ENCODE measurements around the gene CAV2. TPM values are rescaled to one million over a fixed set of nuclear protein-coding genes. Genes with fewer than 3 reads are reported as not detected.

CAV2 gene
- total RNA-seq, 6 experiments from 2014 or later = 157 to 229 (median 186) TPM

DNA sequence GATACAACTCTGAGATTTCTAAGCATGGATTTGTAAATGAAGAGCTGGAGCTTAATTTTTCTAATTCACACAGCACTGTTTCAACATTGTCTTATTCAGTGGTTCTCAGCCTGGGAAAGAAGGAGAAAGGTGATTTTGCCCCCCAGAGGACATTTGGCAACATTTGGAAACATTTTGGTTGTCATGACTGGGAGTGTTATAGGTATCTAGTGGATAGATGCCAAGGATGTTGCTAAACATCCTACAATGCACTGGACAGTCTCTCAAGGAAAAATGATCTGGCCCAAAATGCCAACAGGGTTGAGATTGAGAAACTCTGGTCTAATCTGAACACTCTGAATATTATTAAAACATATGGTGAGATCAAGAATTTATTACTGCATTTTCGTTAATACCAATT, 3.8 kb upstream of the CAV2 start:
- no peak overlapping the region for H3K4me3 Mint-ChIP-seq
- 0 out of 2 replicates have a peak, but pooled peaks cover 3% of the 10 kb centered on the region for H3K27me3 Mint-ChIP-seq (ENCODE audit: insufficient read depth)
- peaks cover 58% of the 10 kb centered on the region for H3K4me1 Mint-ChIP-seq (ENCODE audit: low read depth)
- peak overlapping the region; percentile 47 for H3K27ac Mint-ChIP-seq
- TF ChIP-seq, protein P1, sequence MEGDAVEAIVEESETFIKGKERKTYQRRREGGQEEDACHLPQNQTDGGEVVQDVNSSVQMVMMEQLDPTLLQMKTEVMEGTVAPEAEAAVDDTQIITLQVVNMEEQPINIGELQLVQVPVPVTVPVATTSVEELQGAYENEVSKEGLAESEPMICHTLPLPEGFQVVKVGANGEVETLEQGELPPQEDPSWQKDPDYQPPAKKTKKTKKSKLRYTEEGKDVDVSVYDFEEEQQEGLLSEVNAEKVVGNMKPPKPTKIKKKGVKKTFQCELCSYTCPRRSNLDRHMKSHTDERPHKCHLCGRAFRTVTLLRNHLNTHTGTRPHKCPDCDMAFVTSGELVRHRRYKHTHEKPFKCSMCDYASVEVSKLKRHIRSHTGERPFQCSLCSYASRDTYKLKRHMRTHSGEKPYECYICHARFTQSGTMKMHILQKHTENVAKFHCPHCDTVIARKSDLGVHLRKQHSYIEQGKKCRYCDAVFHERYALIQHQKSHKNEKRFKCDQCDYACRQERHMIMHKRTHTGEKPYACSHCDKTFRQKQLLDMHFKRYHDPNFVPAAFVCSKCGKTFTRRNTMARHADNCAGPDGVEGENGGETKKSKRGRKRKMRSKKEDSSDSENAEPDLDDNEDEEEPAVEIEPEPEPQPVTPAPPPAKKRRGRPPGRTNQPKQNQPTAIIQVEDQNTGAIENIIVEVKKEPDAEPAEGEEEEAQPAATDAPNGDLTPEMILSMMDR (IDR thresholded peaks at IDR 0.05) = no peak
- peaks cover 8% of the 10 kb centered on the region for H3K36me3 Mint-ChIP-seq (ENCODE audit: low read depth)
- H3K9me3 Mint-ChIP-seq = no peaks in the 10 kb centered on the region
- no peak for DNase-seq

DNA sequence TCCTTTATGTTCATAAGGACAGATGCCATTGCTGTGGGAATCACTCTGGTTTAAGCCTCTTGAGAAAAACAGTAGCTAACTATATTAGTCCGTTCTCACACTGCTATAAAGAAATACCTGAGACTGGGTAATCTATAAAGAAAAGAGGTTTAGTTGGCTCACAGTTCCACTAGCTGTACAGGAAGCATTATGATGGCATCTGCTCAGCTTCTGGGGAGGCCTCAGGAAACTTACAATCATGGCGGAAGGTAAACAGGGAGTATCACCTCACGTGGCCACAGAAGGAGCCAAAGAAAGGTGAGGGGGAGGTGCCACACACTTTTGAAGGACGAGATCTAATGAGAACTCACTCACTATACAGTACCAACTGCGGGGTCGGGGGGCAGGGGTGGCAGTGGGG, 2.9 kb upstream of the CAV2 start:
- H3K36me3 Mint-ChIP-seq (ENCODE audit: low read depth) = peaks cover 17% of the 10 kb centered on the region
- no peak overlapping the region for H3K27ac Mint-ChIP-seq
- no peaks in the 10 kb centered on the region for H3K9me3 Mint-ChIP-seq
- TF ChIP-seq, protein P1 (IDR thresholded peaks at IDR 0.05) = no peak
- H3K27me3 Mint-ChIP-seq (ENCODE audit: insufficient read depth) = 0 out of 2 replicates have a peak, but pooled peaks cover 3% of the 10 kb centered on the region
- peaks cover 56% of the 10 kb centered on the region for H3K4me1 Mint-ChIP-seq (ENCODE audit: low read depth)
- DNase-seq = no peak
- no peak overlapping the region for H3K4me3 Mint-ChIP-seq

GRCh38 chr7:116497708-116498107, 1.8 kb upstream of the CAV2 start:
- 0 out of 2 replicates have a peak, but pooled peaks cover 3% of the 10 kb centered on the region for H3K27me3 Mint-ChIP-seq (ENCODE audit: insufficient read depth)
- no peaks in the 10 kb centered on the region for H3K9me3 Mint-ChIP-seq
- peaks cover 27% of the 10 kb centered on the region for H3K36me3 Mint-ChIP-seq (ENCODE audit: low read depth)
- no peak for DNase-seq
- TF ChIP-seq, protein P1 (IDR thresholded peaks at IDR 0.05) = no peak
- peak overlapping the region; percentile 81 for H3K27ac Mint-ChIP-seq
- H3K4me3 Mint-ChIP-seq = peak overlapping the region; percentile 9; the same call in 1 of the 2 replicates
- H3K4me1 Mint-ChIP-seq (ENCODE audit: low read depth) = peaks cover 56% of the 10 kb centered on the region

DNA sequence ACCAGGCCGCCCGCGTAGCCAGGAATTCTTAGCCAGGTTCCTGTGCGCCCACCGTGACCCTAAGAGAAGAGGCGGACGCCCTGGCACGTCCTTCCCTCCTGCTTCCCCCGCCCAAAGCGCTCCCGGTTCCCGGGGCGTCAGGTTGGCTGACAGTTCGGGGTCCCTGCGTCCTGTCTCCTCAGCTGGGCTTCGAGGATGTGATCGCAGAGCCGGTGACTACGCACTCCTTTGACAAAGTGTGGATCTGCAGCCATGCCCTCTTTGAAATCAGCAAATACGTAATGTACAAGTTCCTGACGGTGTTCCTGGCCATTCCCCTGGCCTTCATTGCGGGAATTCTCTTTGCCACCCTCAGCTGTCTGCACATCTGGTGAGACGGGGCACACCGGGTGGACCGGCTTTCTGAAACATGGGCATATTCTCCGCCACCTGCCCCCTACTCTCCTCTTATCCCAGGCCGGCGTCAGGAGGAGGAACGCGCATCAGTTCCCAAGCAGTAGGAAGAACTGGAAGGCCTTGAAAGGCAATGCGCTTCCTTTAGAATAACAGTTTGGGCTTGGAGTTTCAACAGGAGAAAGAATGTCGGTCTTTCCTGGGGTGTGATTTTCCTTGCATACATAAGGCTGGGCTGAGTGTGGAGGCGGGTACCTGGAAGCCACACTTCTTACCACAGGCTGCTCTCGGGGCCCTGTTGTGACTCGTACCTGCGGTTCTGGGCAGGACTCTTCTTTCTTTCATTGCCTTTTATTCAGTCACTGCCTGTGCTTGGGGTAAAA, 728 bp downstream of the CAV2 start:
- peaks cover 37% of the 10 kb centered on the region for H3K36me3 Mint-ChIP-seq (ENCODE audit: low read depth)
- H3K27ac Mint-ChIP-seq = peak overlapping the region; percentile 90
- H3K4me3 Mint-ChIP-seq = peak overlapping the region; percentile 96
- H3K9me3 Mint-ChIP-seq = no peaks in the 10 kb centered on the region
- TF ChIP-seq, protein P1 (IDR thresholded peaks at IDR 0.05) = no peak
- no peak for DNase-seq
- peaks cover 74% of the 10 kb centered on the region for H3K4me1 Mint-ChIP-seq (ENCODE audit: low read depth)
- H3K27me3 Mint-ChIP-seq (ENCODE audit: insufficient read depth) = 0 out of 2 replicates have a peak, but pooled peaks cover 3% of the 10 kb centered on the region

DNA sequence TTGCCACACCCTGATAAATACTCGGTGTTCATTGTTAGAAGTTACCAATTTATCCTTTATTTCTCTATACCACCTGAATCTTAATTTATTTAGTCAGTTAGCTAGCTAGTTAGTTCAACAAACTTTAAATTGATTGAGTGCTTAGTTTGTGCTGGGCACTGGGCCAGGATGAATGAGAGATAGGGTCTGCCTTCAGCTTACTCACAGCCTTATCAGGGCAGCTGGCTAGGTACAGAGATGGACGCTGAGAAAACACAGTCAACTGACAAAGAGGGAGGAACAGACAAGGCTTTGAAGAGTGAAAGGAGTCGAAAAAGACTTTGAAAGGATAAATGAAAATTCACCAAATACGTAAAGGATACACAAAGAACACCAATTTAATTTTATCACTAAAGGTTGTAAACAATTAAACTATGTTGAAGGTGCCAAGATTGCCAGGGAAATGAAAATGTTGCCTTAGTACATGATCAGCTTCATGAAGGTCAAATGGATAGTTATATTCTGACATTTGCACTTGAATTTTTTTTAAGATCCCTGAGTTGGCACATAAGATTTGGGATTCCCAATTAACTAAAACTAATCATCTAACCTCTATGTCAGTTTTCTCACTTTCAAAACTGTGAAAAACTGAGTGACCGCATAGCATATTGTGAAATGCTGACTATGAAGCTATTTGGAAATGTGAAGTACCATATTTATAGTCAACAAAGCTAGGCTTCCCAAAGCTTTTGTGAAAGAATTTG, 2.1 kb downstream of the CAV2 start:
- TF ChIP-seq, protein P1 (IDR thresholded peaks at IDR 0.05) = no peak

More for the DNA sequence above, 2.1 kb downstream of the CAV2 start:
- Mint-ChIP-seq H3K4me1 (ENCODE audit: low read depth) (peaks cover 76% of the 10 kb centered on the region), H3K4me3 (peak overlapping the region; percentile 96), H3K27ac (peak overlapping the region; percentile 90), H3K27me3 (ENCODE audit: insufficient read depth) (peaks cover 3% of the 10 kb centered on the region; the same call in 1 of the 2 replicates), H3K36me3 (ENCODE audit: low read depth) (peaks cover 46% of the 10 kb centered on the region), H3K9me3 (no peaks in the 10 kb centered on the region)
- DNase-seq = no peak

Measured in HFFc6 (cell line).